OCI-LY7 (cell line): ENCODE results near the gene CARD14. TPM values are rescaled to one million over a fixed set of nuclear protein-coding genes. Genes with fewer than 3 reads are reported as not detected.

Experiments used
- BruUV-seq: library from RNA; stranded (reverse); fragments of 400-500 nt; replicated peaks from 2 replicates; lab custom pipeline; 2021; lab: Mats Ljungman, UMichigan
- CTCF ChIA-PET: fragments of 300-600 bp; sonication (Branson Sonifier 250); formaldehyde crosslinking; loops from one replicate; lab custom pipeline; 2022; ENCODE audit warnings: antibody characterized with exemption; ENCODE audit not compliant: unreplicated experiment; lab: Charles Lee
- POLR2A ChIA-PET: fragments of 300-600 bp; sonication (Branson Sonifier 250); formaldehyde crosslinking; loops from one replicate; lab custom pipeline; 2022; ENCODE audit warnings: antibody characterized with exemption; lab: Charles Lee
- DNase-seq: peaks from one replicate; pipeline ENCODE4 v3.0.0-alpha.2; 2015; ENCODE audit warnings: low spot score
- H2AFZ ChIP-seq: fragments of 200-600 bp; sonication (generic), shearing (Covaris generic); 2 replicates; pipeline ENCODE4 v1.6.1; 2014; ENCODE audit warnings: mild to moderate bottlenecking, antibody characterized with exemption, low read length, moderate library complexity
- H3K27ac ChIP-seq: fragments of 200-600 bp; sonication (generic); 2 replicates; pipeline ENCODE4 v1.5.1; 2014; ENCODE audit warnings: mixed run types, low read depth, mild to moderate bottlenecking, moderate library complexity, low read length, inconsistent platforms; ENCODE audit not compliant: poor library complexity, severe bottlenecking
- H3K36me3 ChIP-seq: fragments of 200-600 bp; sonication (generic); 2 replicates; pipeline ENCODE4 v1.6.1; 2014; ENCODE audit warnings: mild to moderate bottlenecking, antibody characterized with exemption, low read length, moderate library complexity, mixed read lengths; ENCODE audit not compliant: insufficient read depth
- H3K4me1 ChIP-seq: fragments of 200-600 bp; sonication (generic); 2 replicates; pipeline ENCODE4 v1.5.1; 2014; ENCODE audit warnings: mild to moderate bottlenecking, low read length; ENCODE audit not compliant: insufficient read depth, poor library complexity, severe bottlenecking
- H3K4me2 ChIP-seq: fragments of 200-600 bp; sonication (generic); 2 replicates; pipeline ENCODE4 v1.6.1; 2014; ENCODE audit warnings: mild to moderate bottlenecking, low read length
- H3K4me3 ChIP-seq: fragments of 200-600 bp; sonication (generic); 2 replicates; pipeline ENCODE4 v1.5.1; 2014; ENCODE audit warnings: mild to moderate bottlenecking, low read depth, low read length; ENCODE audit not compliant: poor library complexity, severe bottlenecking
- H3K79me2 ChIP-seq: fragments of 200-600 bp; sonication (generic); 2 replicates; pipeline ENCODE4 v1.6.1; 2016; ENCODE audit warnings: low read depth, mild to moderate bottlenecking, low read length, moderate library complexity, mixed read lengths; ENCODE audit not compliant: insufficient read depth
- H3K9me2 ChIP-seq: fragments of 200-600 bp; sonication (generic); 2 replicates; pipeline ENCODE4 v1.6.1; 2016; ENCODE audit warnings: mild to moderate bottlenecking, low read length, mixed read lengths; ENCODE audit not compliant: insufficient read depth
- H3K9me3 ChIP-seq: fragments of 200-600 bp; sonication (generic); 2 replicates; pipeline ENCODE4 v1.6.1; 2014; ENCODE audit warnings: mild to moderate bottlenecking, mixed run types, low read length, mixed read lengths
- H4K20me1 ChIP-seq: fragments of 200-600 bp; sonication (generic); 2 replicates; pipeline ENCODE4 v1.6.1; 2014; ENCODE audit warnings: mild to moderate bottlenecking, antibody characterized with exemption, low read length, moderate library complexity, mixed read lengths; ENCODE audit not compliant: insufficient read depth
- EZH2phosphoT487 ChIP-seq: fragments of 200-600 bp; sonication (generic); IDR thresholded peaks from 2 replicates; pipeline ENCODE4 v1.6.1; 2018; ENCODE audit warnings: low read depth, borderline replicate concordance, mild to moderate bottlenecking, mixed run types, antibody characterized with exemption, low read length, moderate library complexity, mixed read lengths
- intact Hi-C: fragments of 100-400 bp; cut with micrococcal nuclease; formaldehyde crosslinking; loops from one replicate; pipeline ENCODE4 v1.10.0; 2022; ENCODE audit not compliant: unreplicated experiment
- total RNA-seq, 2 experiments: library from RNA; depleted of rRNA in 1 of 2; stranded (reverse); fragments of >200 nt in 1 of 2; shearing (Covaris generic) in 1 of 2; gene quantifications; 2 replicates each; pipeline ENCODE4 v1.2.3, GENCODE V29; 2014 to 2022
- TF ChIP-seq, protein P1 (sequence below): fragments of 200-600 bp; sonication (generic); conservative IDR thresholded peaks from 2 replicates; pipeline ENCODE4 v1.5.1; 2014; ENCODE audit warnings: mild to moderate bottlenecking, antibody characterized with exemption, low read length, moderate library complexity, mixed read lengths

CARD14 gene
- total RNA-seq, 2 experiments from 2014 or later: not detected

DNA sequence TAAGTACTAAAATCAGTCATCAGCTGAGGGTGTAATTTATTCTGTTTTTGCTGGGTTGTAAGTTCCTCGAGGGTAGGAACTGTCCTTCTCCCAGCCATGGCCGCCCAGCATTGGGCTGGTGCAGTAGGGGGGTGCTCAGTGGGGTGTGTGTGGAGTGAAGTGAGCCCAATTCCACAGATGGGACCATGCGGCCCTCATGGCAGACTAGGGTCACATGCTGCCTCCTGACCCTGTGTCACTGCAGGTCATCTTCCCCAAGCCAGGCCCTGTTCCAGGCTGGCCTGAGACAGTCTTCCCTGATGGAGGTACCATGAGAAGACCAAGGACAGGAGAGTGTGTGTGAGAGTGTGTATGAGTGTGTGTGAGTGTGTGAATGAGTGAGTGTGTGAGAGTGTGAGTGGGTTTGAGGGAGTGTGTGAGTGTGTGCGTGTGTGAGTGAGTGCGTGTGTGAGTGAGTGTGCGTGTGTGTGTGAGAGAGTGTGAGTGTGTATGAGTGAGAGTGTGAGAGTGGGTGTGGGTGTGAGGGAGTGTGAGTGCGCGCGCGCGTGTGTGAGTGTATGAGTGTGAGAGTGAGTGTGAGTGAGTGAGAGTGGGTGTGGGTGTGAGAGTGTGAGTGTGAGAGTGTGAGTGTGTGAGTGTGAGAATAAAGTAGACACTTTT is 54.1 kb downstream of the CARD14 start:
- DNase-seq: no peak
- Histone ChIP-seq H3K79me2 (no peaks in the 10 kb centered on the region), H3K36me3 (no peaks in the 10 kb centered on the region), H3K9me2 (no peaks in the 10 kb centered on the region), H4K20me1 (no peaks in the 10 kb centered on the region), H3K27ac (no peak overlapping the region), H3K4me2 (no peak overlapping the region), H3K9me3 (no peaks in the 10 kb centered on the region), H2AFZ (no peak overlapping the region), H3K4me1 (peaks cover 9% of the 10 kb centered on the region), H3K4me3 (no peak overlapping the region)
- ChIA-PET POLR2A (no interaction called here), CTCF (no interaction called here)
- intact Hi-C loops: no loop called here
- BruUV-seq: no TSS peak
- TF ChIP-seq EZH2phosphoT487: no peak
- TF ChIP-seq, protein P1, sequence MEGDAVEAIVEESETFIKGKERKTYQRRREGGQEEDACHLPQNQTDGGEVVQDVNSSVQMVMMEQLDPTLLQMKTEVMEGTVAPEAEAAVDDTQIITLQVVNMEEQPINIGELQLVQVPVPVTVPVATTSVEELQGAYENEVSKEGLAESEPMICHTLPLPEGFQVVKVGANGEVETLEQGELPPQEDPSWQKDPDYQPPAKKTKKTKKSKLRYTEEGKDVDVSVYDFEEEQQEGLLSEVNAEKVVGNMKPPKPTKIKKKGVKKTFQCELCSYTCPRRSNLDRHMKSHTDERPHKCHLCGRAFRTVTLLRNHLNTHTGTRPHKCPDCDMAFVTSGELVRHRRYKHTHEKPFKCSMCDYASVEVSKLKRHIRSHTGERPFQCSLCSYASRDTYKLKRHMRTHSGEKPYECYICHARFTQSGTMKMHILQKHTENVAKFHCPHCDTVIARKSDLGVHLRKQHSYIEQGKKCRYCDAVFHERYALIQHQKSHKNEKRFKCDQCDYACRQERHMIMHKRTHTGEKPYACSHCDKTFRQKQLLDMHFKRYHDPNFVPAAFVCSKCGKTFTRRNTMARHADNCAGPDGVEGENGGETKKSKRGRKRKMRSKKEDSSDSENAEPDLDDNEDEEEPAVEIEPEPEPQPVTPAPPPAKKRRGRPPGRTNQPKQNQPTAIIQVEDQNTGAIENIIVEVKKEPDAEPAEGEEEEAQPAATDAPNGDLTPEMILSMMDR: no peak

DNA sequence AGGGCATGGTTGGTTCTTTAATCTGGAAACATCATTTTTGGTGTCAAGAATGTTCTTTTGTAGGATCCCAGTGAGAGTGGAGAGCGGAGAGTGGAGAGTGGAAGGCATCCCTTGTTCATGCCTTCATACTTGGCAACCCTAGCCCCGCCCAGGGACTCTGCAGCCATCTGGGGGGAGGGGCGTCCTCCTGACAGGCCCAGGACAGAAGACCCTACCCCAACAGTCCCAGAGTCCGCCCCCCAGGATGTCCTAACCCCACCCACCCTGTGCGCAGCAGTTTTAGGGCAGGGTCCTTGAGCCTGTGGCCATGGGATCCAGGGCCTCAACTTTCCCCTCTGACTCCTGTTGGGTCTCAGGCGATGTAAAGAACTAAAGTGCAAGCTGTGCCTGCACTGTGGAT is 54.9 kb downstream of the CARD14 start:
- H3K27ac ChIP-seq: no peak overlapping the region
- H3K4me1 ChIP-seq: peaks cover 1% of the 10 kb centered on the region
- ChIA-PET POLR2A (no interaction called here), CTCF (no interaction called here)
- no TSS peak for BruUV-seq
- H3K9me2 ChIP-seq: no peaks in the 10 kb centered on the region
- no peak overlapping the region for H2AFZ ChIP-seq
- no peak overlapping the region for H3K4me3 ChIP-seq
- no peaks in the 10 kb centered on the region for H3K79me2 ChIP-seq
- H3K4me2 ChIP-seq: no peak overlapping the region
- intact Hi-C loops: no loop called here
- no peak for DNase-seq
- H3K36me3 ChIP-seq: no peaks in the 10 kb centered on the region
- H3K9me3 ChIP-seq: no peaks in the 10 kb centered on the region
- TF ChIP-seq, protein P1: no peak
- TF ChIP-seq EZH2phosphoT487: no peak
- H4K20me1 ChIP-seq: no peaks in the 10 kb centered on the region

DNA sequence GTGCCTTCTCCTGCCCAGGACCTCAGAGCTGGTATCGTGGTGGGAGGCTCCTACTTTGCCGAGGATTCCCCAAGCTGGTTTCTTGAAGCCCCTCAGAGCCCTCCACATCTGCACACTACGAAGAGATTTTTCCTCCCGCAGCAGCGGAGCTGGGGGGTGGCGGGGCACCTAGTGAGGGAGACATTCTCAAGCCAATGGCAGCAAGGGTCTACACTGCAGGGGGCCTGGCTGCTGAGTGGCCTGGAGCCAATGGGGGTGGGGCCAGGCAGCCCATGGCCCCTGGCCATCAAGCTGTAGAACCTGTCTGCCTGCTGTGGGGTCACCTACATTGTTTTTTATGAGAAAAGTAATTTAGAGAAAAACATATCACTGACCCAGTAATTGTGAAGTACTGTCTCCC is 55.4 kb downstream of the CARD14 start:
- intact Hi-C loops: no loop called here
- Histone ChIP-seq H4K20me1 (no peaks in the 10 kb centered on the region), H3K79me2 (no peaks in the 10 kb centered on the region), H2AFZ (no peak overlapping the region), H3K4me1 (no peaks in the 10 kb centered on the region), H3K9me3 (no peaks in the 10 kb centered on the region), H3K4me2 (no peak overlapping the region), H3K4me3 (no peak overlapping the region), H3K9me2 (no peaks in the 10 kb centered on the region), H3K36me3 (no peaks in the 10 kb centered on the region), H3K27ac (no peak overlapping the region)
- DNase-seq: no peak
- ChIA-PET POLR2A (no interaction called here), CTCF (no interaction called here)
- BruUV-seq: no TSS peak
- TF ChIP-seq, protein P1: no peak
- TF ChIP-seq EZH2phosphoT487: no peak
